Trophoblast cell (in vitro differentiated cells and primary cell): ENCODE results near the gene UNC80.

Experiments
- DNase-seq, 2 donors: peaks; one replicate each; pipeline ENCODE4 v3.0.0-alpha.2; 2016
- H2AFZ ChIP-seq: 2 replicates; pipeline ENCODE4 v1.6.1; 2013; ENCODE audit warnings: low read length, moderate library complexity, mild to moderate bottlenecking; ENCODE audit not compliant: insufficient read depth, poor library complexity
- H2AK5ac ChIP-seq: 2 replicates; pipeline ENCODE4 v1.6.1; 2013; ENCODE audit warnings: mild to moderate bottlenecking, low read length
- H2BK120ac ChIP-seq: 2 replicates; pipeline ENCODE4 v1.6.1; 2013; ENCODE audit warnings: low read length, mild to moderate bottlenecking, moderate library complexity; ENCODE audit not compliant: insufficient read depth, poor library complexity
- H2BK12ac ChIP-seq: 2 replicates; pipeline ENCODE4 v1.6.1; 2013; ENCODE audit warnings: mild to moderate bottlenecking, low read length, moderate library complexity
- H2BK5ac ChIP-seq: 2 replicates; pipeline ENCODE4 v1.6.1; 2013; ENCODE audit warnings: low read length, low read depth, moderate library complexity, mild to moderate bottlenecking; ENCODE audit not compliant: poor library complexity
- H3K14ac ChIP-seq: 2 replicates; pipeline ENCODE4 v1.6.1; 2013; ENCODE audit warnings: mild to moderate bottlenecking, low read length
- H3K18ac ChIP-seq: 2 replicates; pipeline ENCODE4 v1.6.1; 2013; ENCODE audit warnings: mild to moderate bottlenecking, low read length
- H3K23ac ChIP-seq: 2 replicates; pipeline ENCODE4 v1.6.1; 2013; ENCODE audit warnings: low read length
- H3K27ac ChIP-seq: 2 replicates; pipeline ENCODE4 v1.5.1; 2013; ENCODE audit warnings: low read depth, mild to moderate bottlenecking, inconsistent platforms, low read length, moderate library complexity
- H3K27me3 ChIP-seq: 2 replicates; pipeline ENCODE4 v1.6.1; 2013; ENCODE audit warnings: inconsistent platforms, mild to moderate bottlenecking, low read length, moderate library complexity; ENCODE audit not compliant: insufficient read depth
- H3K36me3 ChIP-seq, 2 experiments: 1 replicate in 1 of 2; 2 replicates in 1 of 2; pipeline ENCODE4 v1.6.1; 2013; ENCODE audit warnings: low read length in 2 of 2, mild to moderate bottlenecking in 2 of 2, moderate library complexity in 1 of 2; ENCODE audit not compliant: insufficient read depth in 2 of 2, control insufficient read depth in 1 of 2
- H3K4ac ChIP-seq: 2 replicates; pipeline ENCODE4 v1.6.1; 2013; ENCODE audit warnings: low read depth, mild to moderate bottlenecking, low read length, moderate library complexity
- H3K4me1 ChIP-seq, 2 experiments: 1 replicate in 1 of 2; 2 replicates in 1 of 2; pipeline ENCODE4 v1.6.1; 2013; ENCODE audit warnings: low read length in 2 of 2, mild to moderate bottlenecking in 2 of 2, moderate library complexity in 1 of 2; ENCODE audit not compliant: insufficient read depth in 2 of 2, control insufficient read depth in 1 of 2
- H3K4me2 ChIP-seq: 2 replicates; pipeline ENCODE4 v1.6.1; 2013; ENCODE audit warnings: inconsistent platforms, mild to moderate bottlenecking, low read length, moderate library complexity
- H3K4me3 ChIP-seq: 2 replicates; pipeline ENCODE4 v1.5.1; 2013; ENCODE audit warnings: mild to moderate bottlenecking, low read depth, low read length, inconsistent platforms
- H3K79me1 ChIP-seq: one replicate; pipeline ENCODE4 v1.6.1; 2013; ENCODE audit warnings: low read length
- H3K79me2 ChIP-seq: 2 replicates; pipeline ENCODE4 v1.6.1; 2013; ENCODE audit warnings: low read length, mild to moderate bottlenecking; ENCODE audit not compliant: control insufficient read depth, insufficient read depth, poor library complexity
- H3K9ac ChIP-seq: 2 replicates; pipeline ENCODE4 v1.6.1; 2013; ENCODE audit warnings: mild to moderate bottlenecking, low read length
- H3K9me3 ChIP-seq: 2 replicates; pipeline ENCODE4 v1.6.1; 2013; ENCODE audit warnings: low read depth, mild to moderate bottlenecking, control low read depth, inconsistent platforms, low read length; ENCODE audit not compliant: insufficient read depth
- H4K12ac ChIP-seq: 2 replicates; pipeline ENCODE4 v1.6.1; 2013; ENCODE audit warnings: low read depth, mild to moderate bottlenecking, low read length, moderate library complexity
- H4K8ac ChIP-seq: 2 replicates; pipeline ENCODE4 v1.6.1; 2013; ENCODE audit warnings: low read depth, mild to moderate bottlenecking, low read length, moderate library complexity
- H4K91ac ChIP-seq: one replicate; pipeline ENCODE4 v1.6.1; 2013; ENCODE audit warnings: low read depth, mild to moderate bottlenecking, low read length, moderate library complexity
- WGBS: extraction: QIAGEN DNeasy Blood & Tissue Kit; methylation state at CpG from one replicate; pipeline ENCODE4 v1.1.7; 2013; ENCODE audit warnings: missing lambda C conversion rate; ENCODE audit not compliant: insufficient read length, insufficient coverage; ENCODE audit errors: extremely low coverage; 5-methylcytosine and 5-hydroxymethylcytosine counted together

UNC80 gene

GRCh38 chr2:210004881-210005280 lies 233.2 kb downstream of the UNC80 start:
- no peak overlapping the region for H3K14ac ChIP-seq
- H3K27ac ChIP-seq, result no peak overlapping the region
- peak in 1 of 2 donors; percentile 11 for DNase-seq
- no peak overlapping the region for H3K4me2 ChIP-seq
- H3K79me2 ChIP-seq, result peaks cover 7% of the 10 kb centered on the region
- no peak overlapping the region for H4K8ac ChIP-seq
- no peaks in the 10 kb centered on the region for H3K9me3 ChIP-seq
- H3K36me3 ChIP-seq, result peaks cover 3% of the 10 kb centered on the region in 2 experiments
- H4K12ac ChIP-seq, result no peak overlapping the region
- no peak overlapping the region for H2AFZ ChIP-seq
- H3K23ac ChIP-seq, result no peak overlapping the region
- no peak overlapping the region for H2BK120ac ChIP-seq
- peaks cover 0 to 2% of the 10 kb centered on the region in 2 experiments for H3K4me1 ChIP-seq
- no peak overlapping the region for H3K18ac ChIP-seq
- H3K79me1 ChIP-seq, result peaks cover 4% of the 10 kb centered on the region
- H3K27me3 ChIP-seq, result no peaks in the 10 kb centered on the region
- no peak overlapping the region for H2BK12ac ChIP-seq
- H2BK5ac ChIP-seq, result no peak overlapping the region
- H3K9ac ChIP-seq, result no peak overlapping the region
- H4K91ac ChIP-seq, result no peak overlapping the region
- H3K4me3 ChIP-seq, result no peak overlapping the region
- no CpG with 5 or more reads among the region's 2 CpGs for WGBS
- no peak overlapping the region for H2AK5ac ChIP-seq
- peak overlapping the region; percentile 76 for H3K4ac ChIP-seq

- H3K23ac ChIP-seq, result peak overlapping the region; percentile 61
- H3K36me3 ChIP-seq, result peaks cover 4 to 5% of the 10 kb centered on the region in 2 experiments
- no peaks in the 10 kb centered on the region for H3K79me1 ChIP-seq
Measured at GRCh38 chr2:210007895-210008294, 236.3 kb downstream of the UNC80 start.

GRCh38 chr2:210009126-210009525 lies 237.5 kb downstream of the UNC80 start:
- Histone ChIP-seq H3K79me1 (no peaks in the 10 kb centered on the region), H3K14ac (no peak overlapping the region), H3K9ac (no peak overlapping the region), H2BK5ac (no peak overlapping the region), H3K4me3 (no peak overlapping the region), H3K4me1 (no peaks in the 10 kb centered on the region), H3K18ac (no peak overlapping the region), H3K4me2 (no peak overlapping the region), H2BK12ac (no peak overlapping the region), H3K27me3 (no peaks in the 10 kb centered on the region), H4K8ac (no peak overlapping the region), H4K12ac (no peak overlapping the region), H3K9me3 (no peaks in the 10 kb centered on the region), H3K27ac (no peak overlapping the region), H4K91ac (no peak overlapping the region), H3K23ac (no peak overlapping the region), H2BK120ac (no peak overlapping the region), H2AK5ac (no peak overlapping the region), H2AFZ (no peak overlapping the region), H3K4ac (no peak overlapping the region), H3K79me2 (peaks cover 2% of the 10 kb centered on the region), H3K36me3 (peaks cover 5 to 7% of the 10 kb centered on the region in 2 experiments)
- no peak for DNase-seq
- WGBS, result no CpG with 5 or more reads among the region's 6 CpGs

More at GRCh38 chr2:210007895-210008294, 236.3 kb downstream of the UNC80 start:
- Histone ChIP-seq H3K4me1 (no peaks in the 10 kb centered on the region), H3K9ac (no peak overlapping the region), H3K4me3 (no peak overlapping the region), H2BK5ac (no peak overlapping the region), H3K79me2 (peaks cover 3% of the 10 kb centered on the region), H3K4ac (no peak overlapping the region), H4K12ac (no peak overlapping the region), H3K9me3 (no peaks in the 10 kb centered on the region), H4K91ac (no peak overlapping the region), H3K27me3 (no peaks in the 10 kb centered on the region), H2BK12ac (no peak overlapping the region), H3K4me2 (no peak overlapping the region), H4K8ac (no peak overlapping the region), H3K18ac (no peak overlapping the region), H2AFZ (no peak overlapping the region), H2AK5ac (no peak overlapping the region), H3K14ac (no peak overlapping the region), H2BK120ac (no peak overlapping the region), H3K27ac (no peak overlapping the region)
- WGBS, result no CpG with 5 or more reads among the region's 2 CpGs
- DNase-seq, result peak; percentile 20 to 26

- Histone ChIP-seq H3K4me2 (no peak overlapping the region), H3K4me1 (no peaks in the 10 kb centered on the region), H3K23ac (no peak overlapping the region), H3K27me3 (no peaks in the 10 kb centered on the region), H3K36me3 (peaks cover 7 to 8% of the 10 kb centered on the region in 2 experiments), H4K91ac (no peak overlapping the region), H3K27ac (no peak overlapping the region), H3K9ac (no peak overlapping the region), H3K18ac (no peak overlapping the region), H3K4me3 (no peak overlapping the region), H3K4ac (peak overlapping the region; percentile 86), H3K14ac (no peak overlapping the region), H2BK5ac (no peak overlapping the region), H3K9me3 (no peaks in the 10 kb centered on the region), H2BK120ac (no peak overlapping the region), H2AFZ (no peak overlapping the region), H3K79me1 (no peaks in the 10 kb centered on the region), H2BK12ac (no peak overlapping the region), H3K79me2 (no peaks in the 10 kb centered on the region), H2AK5ac (no peak overlapping the region), H4K12ac (no peak overlapping the region), H4K8ac (no peak overlapping the region)
- no peak for DNase-seq
- no CpG with 5 or more reads among the region's 3 CpGs for WGBS
Measured at GRCh38 chr2:210009896-210010295, 238.3 kb downstream of the UNC80 start.
